Panc1 (cell line): ENCODE measurements around the gene HELZ.

Experiments used
- POLR2AphosphoS5 ChIP-seq: IDR thresholded peaks from 2 replicates; pipeline ENCODE4 v1.6.1; 2012; ENCODE audit warnings: mild to moderate bottlenecking, low read depth, low read length, moderate library complexity
- TCF7L2 ChIP-seq: IDR thresholded peaks from 2 replicates; pipeline ENCODE4 v1.6.1; 2011; ENCODE audit warnings: mild to moderate bottlenecking, low read depth, low read length, inconsistent platforms
- TF ChIP-seq, protein P1 (sequence below): fragments of 450-650 bp; IDR thresholded peaks from 2 replicates; pipeline ENCODE4 v1.5.1; 2017; ENCODE audit warnings: mild to moderate bottlenecking
- TF ChIP-seq, protein P2 (sequence below), 2 experiments: IDR thresholded peaks; 2 replicates each; pipeline ENCODE4 v1.6.1; 2011 to 2012; ENCODE audit warnings: low read depth in 2 of 2, control low read depth in 1 of 2, low read length in 1 of 2, mild to moderate bottlenecking in 1 of 2, moderate library complexity in 1 of 2; ENCODE audit not compliant: insufficient read depth in 1 of 2

DNA sequence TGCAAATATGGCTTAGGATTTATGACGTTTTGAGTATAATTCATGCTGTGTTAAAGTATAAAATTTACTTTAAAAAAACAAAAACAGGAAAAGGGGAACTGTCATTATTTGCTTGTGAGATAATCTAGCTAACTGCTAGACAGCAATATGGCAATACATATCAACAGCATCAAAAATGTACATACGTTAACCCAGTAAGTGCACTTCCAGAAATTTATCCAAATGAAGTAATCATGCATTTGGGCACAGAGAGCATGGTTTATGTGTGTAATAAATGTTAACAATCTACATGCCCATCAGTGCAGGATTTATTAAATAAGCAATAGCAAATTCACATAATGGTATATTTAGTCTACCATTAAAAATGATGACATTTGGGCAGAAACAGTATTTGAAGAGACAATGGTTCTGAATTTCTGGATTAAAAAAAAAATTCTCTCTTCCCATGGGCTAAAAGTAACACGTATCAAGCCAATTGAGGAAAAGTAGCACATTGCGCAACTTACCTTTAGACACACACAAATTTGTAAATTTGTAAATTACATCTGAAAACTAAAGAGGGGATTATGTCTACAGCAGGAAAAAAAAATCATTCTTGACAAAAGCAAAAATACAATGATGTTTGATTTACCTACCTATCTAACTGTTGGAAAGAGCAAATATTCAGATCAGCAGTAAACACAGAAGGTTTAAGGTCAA lies 120.4 kb downstream of the HELZ start:
- TF ChIP-seq, protein P1, sequence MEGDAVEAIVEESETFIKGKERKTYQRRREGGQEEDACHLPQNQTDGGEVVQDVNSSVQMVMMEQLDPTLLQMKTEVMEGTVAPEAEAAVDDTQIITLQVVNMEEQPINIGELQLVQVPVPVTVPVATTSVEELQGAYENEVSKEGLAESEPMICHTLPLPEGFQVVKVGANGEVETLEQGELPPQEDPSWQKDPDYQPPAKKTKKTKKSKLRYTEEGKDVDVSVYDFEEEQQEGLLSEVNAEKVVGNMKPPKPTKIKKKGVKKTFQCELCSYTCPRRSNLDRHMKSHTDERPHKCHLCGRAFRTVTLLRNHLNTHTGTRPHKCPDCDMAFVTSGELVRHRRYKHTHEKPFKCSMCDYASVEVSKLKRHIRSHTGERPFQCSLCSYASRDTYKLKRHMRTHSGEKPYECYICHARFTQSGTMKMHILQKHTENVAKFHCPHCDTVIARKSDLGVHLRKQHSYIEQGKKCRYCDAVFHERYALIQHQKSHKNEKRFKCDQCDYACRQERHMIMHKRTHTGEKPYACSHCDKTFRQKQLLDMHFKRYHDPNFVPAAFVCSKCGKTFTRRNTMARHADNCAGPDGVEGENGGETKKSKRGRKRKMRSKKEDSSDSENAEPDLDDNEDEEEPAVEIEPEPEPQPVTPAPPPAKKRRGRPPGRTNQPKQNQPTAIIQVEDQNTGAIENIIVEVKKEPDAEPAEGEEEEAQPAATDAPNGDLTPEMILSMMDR: no peak
- TF ChIP-seq POLR2AphosphoS5 (no peak), TCF7L2 (no peak)
- TF ChIP-seq, protein P2, sequence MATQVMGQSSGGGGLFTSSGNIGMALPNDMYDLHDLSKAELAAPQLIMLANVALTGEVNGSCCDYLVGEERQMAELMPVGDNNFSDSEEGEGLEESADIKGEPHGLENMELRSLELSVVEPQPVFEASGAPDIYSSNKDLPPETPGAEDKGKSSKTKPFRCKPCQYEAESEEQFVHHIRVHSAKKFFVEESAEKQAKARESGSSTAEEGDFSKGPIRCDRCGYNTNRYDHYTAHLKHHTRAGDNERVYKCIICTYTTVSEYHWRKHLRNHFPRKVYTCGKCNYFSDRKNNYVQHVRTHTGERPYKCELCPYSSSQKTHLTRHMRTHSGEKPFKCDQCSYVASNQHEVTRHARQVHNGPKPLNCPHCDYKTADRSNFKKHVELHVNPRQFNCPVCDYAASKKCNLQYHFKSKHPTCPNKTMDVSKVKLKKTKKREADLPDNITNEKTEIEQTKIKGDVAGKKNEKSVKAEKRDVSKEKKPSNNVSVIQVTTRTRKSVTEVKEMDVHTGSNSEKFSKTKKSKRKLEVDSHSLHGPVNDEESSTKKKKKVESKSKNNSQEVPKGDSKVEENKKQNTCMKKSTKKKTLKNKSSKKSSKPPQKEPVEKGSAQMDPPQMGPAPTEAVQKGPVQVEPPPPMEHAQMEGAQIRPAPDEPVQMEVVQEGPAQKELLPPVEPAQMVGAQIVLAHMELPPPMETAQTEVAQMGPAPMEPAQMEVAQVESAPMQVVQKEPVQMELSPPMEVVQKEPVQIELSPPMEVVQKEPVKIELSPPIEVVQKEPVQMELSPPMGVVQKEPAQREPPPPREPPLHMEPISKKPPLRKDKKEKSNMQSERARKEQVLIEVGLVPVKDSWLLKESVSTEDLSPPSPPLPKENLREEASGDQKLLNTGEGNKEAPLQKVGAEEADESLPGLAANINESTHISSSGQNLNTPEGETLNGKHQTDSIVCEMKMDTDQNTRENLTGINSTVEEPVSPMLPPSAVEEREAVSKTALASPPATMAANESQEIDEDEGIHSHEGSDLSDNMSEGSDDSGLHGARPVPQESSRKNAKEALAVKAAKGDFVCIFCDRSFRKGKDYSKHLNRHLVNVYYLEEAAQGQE (IDR thresholded peaks at IDR 0.05; ENCODE audit: insufficient read depth in 1 of 2, low read depth in 2 of 2, low read length in 1 of 2): no peak
